ENCODE measurements around the gene AQP3. TPM values are rescaled to one million over a fixed set of nuclear protein-coding genes. Genes with fewer than 3 reads are reported as not detected.

The AQP3 gene
- total RNA-seq, 3 donors from 2014 or later, result 19.0 to 47.9 (median 45.1) TPM

GRCh38 chr9:33476503-33476902, 29.1 kb upstream of the AQP3 start:
- H3K36me3 ChIP-seq, result no peaks in the 10 kb centered on the region

GRCh38 chr9:33475357-33475756, 28.0 kb upstream of the AQP3 start:
- H3K9me3 ChIP-seq, result no peaks in the 10 kb centered on the region
- H3K27ac ChIP-seq, result no peak overlapping the region
- TF ChIP-seq CTCF (IDR thresholded peaks at IDR 0.05), result no peak
- no peak for TF ChIP-seq POLR2A (IDR thresholded peaks at IDR 0.05)
- TF ChIP-seq POLR2AphosphoS5 (IDR thresholded peaks at IDR 0.05), result no peak
- H3K4me3 ChIP-seq, result no peak overlapping the region
- DNase-seq (ENCODE audit: low spot score in 2 of 2), result peak; percentile 3 to 10
- no peaks in the 10 kb centered on the region for H3K36me3 ChIP-seq
- intact Hi-C loops (cut with DNase I; ENCODE audit: low total_unique reads), result no loop called here
- H3K27me3 ChIP-seq, result no peaks in the 10 kb centered on the region
- H3K4me1 ChIP-seq, result peaks cover 0 to 13% of the 10 kb centered on the region in 2 donors

More at GRCh38 chr9:33476503-33476902, 29.1 kb upstream of the AQP3 start:
- H3K27ac ChIP-seq, result no peak overlapping the region
- H3K4me3 ChIP-seq, result no peak overlapping the region
- H3K4me1 ChIP-seq, result peaks cover 0 to 13% of the 10 kb centered on the region in 2 donors
- no peak for DNase-seq (ENCODE audit: low spot score in 2 of 2)
- intact Hi-C loops (cut with DNase I; ENCODE audit: low total_unique reads), result no loop called here
- no peaks in the 10 kb centered on the region for H3K9me3 ChIP-seq
- no peak for TF ChIP-seq CTCF (IDR thresholded peaks at IDR 0.05)
- no peak for TF ChIP-seq POLR2A (IDR thresholded peaks at IDR 0.05)
- no peak for TF ChIP-seq POLR2AphosphoS5 (IDR thresholded peaks at IDR 0.05)
- H3K27me3 ChIP-seq, result no peaks in the 10 kb centered on the region

GRCh38 chr9:33473643-33474352, 26.4 kb upstream of the AQP3 start, which contains the start of gene NOL6:
Gene NOL6, minus strand, starts transcription at chr9:33473924. Its CDS starts 82 bp downstream, at chr9:33473842.
- H3K27me3 ChIP-seq, result no peaks in the 10 kb centered on the region
- intact Hi-C loops (cut with DNase I; ENCODE audit: low total_unique reads), result no loop called here
- peak; percentile 95 to 98 for DNase-seq (ENCODE audit: low spot score in 2 of 2)
- peak within 1 kb of the TSS; percentile 92 to 95 (median 94) for H3K4me3 ChIP-seq
- no peaks in the 10 kb centered on the region for H3K9me3 ChIP-seq
- TF ChIP-seq POLR2A (IDR thresholded peaks at IDR 0.05) (peak; percentile 56), POLR2AphosphoS5 (IDR thresholded peaks at IDR 0.05) (peak; percentile 56 to 92 (median 91)), CTCF (IDR thresholded peaks at IDR 0.05) (no peak)
- no peaks in the 10 kb centered on the region for H3K36me3 ChIP-seq
- H3K4me1 ChIP-seq, result peaks cover 0 to 13% of the 10 kb centered on the region in 2 donors
- peak within 1 kb of the TSS; percentile 65 to 80 for H3K27ac ChIP-seq

- Histone ChIP-seq H3K36me3 (no peaks in the 10 kb centered on the region), H3K27me3 (no peaks in the 10 kb centered on the region), H3K4me1 (peaks cover 0 to 13% of the 10 kb centered on the region in 2 donors), H3K4me3 (peak overlapping the region; percentile 92 to 95 (median 94)), H3K27ac (peak overlapping the region; percentile 65 to 80), H3K9me3 (no peaks in the 10 kb centered on the region)
- intact Hi-C loops (cut with DNase I; ENCODE audit: low total_unique reads), result no loop called here
- DNase-seq (ENCODE audit: low spot score in 2 of 2), result peak in 1 of 2 donors; percentile 28
- no peak for TF ChIP-seq POLR2AphosphoS5 (IDR thresholded peaks at IDR 0.05)
- no peak for TF ChIP-seq CTCF (IDR thresholded peaks at IDR 0.05)
- no peak for TF ChIP-seq POLR2A (IDR thresholded peaks at IDR 0.05)
These were observed 25.7 kb upstream of the AQP3 start for GRCh38 chr9:33472881-33473615.
